ENCODE results near the gene EBF3. TPM values are rescaled to one million over a fixed set of nuclear protein-coding genes. Genes with fewer than 3 reads are reported as not detected.

The EBF3 gene
- total and polyA plus RNA-seq, 2 donors (not counting 3 experiments of a cell fraction or from before 2014, with no cell fraction given), result 0.92 to 2.7 TPM

GRCh38 chr10:129938460-129938859, 25.6 kb downstream of the EBF3 start:
- H3K79me2 ChIP-seq (ENCODE audit: control insufficient read depth, insufficient read depth, low read length), result no peaks in the 10 kb centered on the region
- TF ChIP-seq JUN (IDR thresholded peaks at IDR 0.05; ENCODE audit: borderline replicate concordance, insufficient read depth, insufficient read length, low read depth) (no peak), FOS (IDR thresholded peaks at IDR 0.05; ENCODE audit: borderline replicate concordance, insufficient read depth, low read length) (no peak), MYC (IDR thresholded peaks at IDR 0.05; ENCODE audit: low read depth, low read length) (no peak), EZH2 (IDR thresholded peaks at IDR 0.05; ENCODE audit: borderline replicate concordance, low read depth, low read length, severe bottlenecking) (no peak), GATA2 (IDR thresholded peaks at IDR 0.05; ENCODE audit: insufficient read depth, insufficient read length, low read depth, low read length) (no peak), CTCF (IDR thresholded peaks at IDR 0.05; ENCODE audit: extremely low read depth in 1 of 2, insufficient read depth in 1 of 2, low read depth in 1 of 2, low read length in 2 of 2) (no peak)
- FAIRE-seq, result no peak

GRCh38 chr10:129937351-129937751, 26.7 kb downstream of the EBF3 start:
- no peaks in the 10 kb centered on the region for H3K36me3 ChIP-seq (ENCODE audit: control insufficient read depth in 2 of 2, extremely low read depth in 1 of 2, insufficient read depth in 2 of 2, low read length in 2 of 2)
- no peak overlapping the region for H3K4me3 ChIP-seq (replicated peaks in 1 of 3; ENCODE audit: insufficient read depth in 1 of 3, low read depth in 1 of 3, low read length in 3 of 3)
- no peaks in the 10 kb centered on the region for H3K9me1 ChIP-seq (replicated peaks; ENCODE audit: control insufficient read depth, extremely low read depth, insufficient read depth, low read length)
- no peaks in the 10 kb centered on the region for H4K20me1 ChIP-seq (replicated peaks; ENCODE audit: control insufficient read depth, extremely low read depth, insufficient read depth, low read length)
- BruUV-seq (replicated peaks), result no TSS peak
- no peak overlapping the region for H2AFZ ChIP-seq (ENCODE audit: low read depth, low read length)
- H3K79me2 ChIP-seq (ENCODE audit: control insufficient read depth, insufficient read depth, low read length), result no peaks in the 10 kb centered on the region
- H3K9ac ChIP-seq (replicated peaks; ENCODE audit: extremely low read depth, insufficient read depth, low read length), result no peak overlapping the region
- FAIRE-seq (no peak), DNase-seq (ENCODE audit: low read depth, low spot score) (no peak)
- POLR2A ChIA-PET, result no interaction called here
- H3K4me2 ChIP-seq (ENCODE audit: insufficient read depth, low read length), result no peak overlapping the region
- no peak for TF ChIP-seq FOS (IDR thresholded peaks at IDR 0.05; ENCODE audit: borderline replicate concordance, insufficient read depth, low read length)
- TF ChIP-seq MAX (IDR thresholded peaks at IDR 0.05; ENCODE audit: insufficient read depth, insufficient read length), result no peak
- TF ChIP-seq POLR2AphosphoS5 (IDR thresholded peaks at IDR 0.05; ENCODE audit: insufficient read depth, low read depth, low read length), result no peak
- no peak for TF ChIP-seq CTCF (IDR thresholded peaks at IDR 0.05; ENCODE audit: extremely low read depth in 1 of 2, insufficient read depth in 1 of 2, low read depth in 1 of 2, low read length in 2 of 2)
- TF ChIP-seq JUN (IDR thresholded peaks at IDR 0.05; ENCODE audit: borderline replicate concordance, insufficient read depth, insufficient read length, low read depth), result no peak
- TF ChIP-seq POLR2A (IDR thresholded peaks at IDR 0.05; ENCODE audit: low read depth, low read length), result no peak
- no peak for TF ChIP-seq GATA2 (IDR thresholded peaks at IDR 0.05; ENCODE audit: insufficient read depth, insufficient read length, low read depth, low read length)
- no peak for TF ChIP-seq MYC (IDR thresholded peaks at IDR 0.05; ENCODE audit: low read depth, low read length)
- no peak for TF ChIP-seq EZH2 (IDR thresholded peaks at IDR 0.05; ENCODE audit: borderline replicate concordance, low read depth, low read length, severe bottlenecking)
- no peaks in the 10 kb centered on the region for H3K9me3 ChIP-seq (replicated peaks; ENCODE audit: control insufficient read depth, insufficient read depth, low read length)
- dilution Hi-C loops (cut with MboI; ENCODE audit: extremely low pct_ligation_motif_present, low sequenced_read_pairs), result no loop called here
- intact Hi-C loops (cut with micrococcal nuclease), result no loop called here
- no peak overlapping the region for H3K27ac ChIP-seq (ENCODE audit: insufficient read depth, low read depth, low read length)
- CTCF ChIA-PET, result no interaction called here
- no peaks in the 10 kb centered on the region for H3K4me1 ChIP-seq (ENCODE audit: control insufficient read depth, extremely low read depth, insufficient read depth, low read length)
- H3K27me3 ChIP-seq (ENCODE audit: control insufficient read depth in 2 of 2, insufficient read depth in 2 of 2, low read length in 2 of 2), result no peaks in the 10 kb centered on the region

More at GRCh38 chr10:129938460-129938859, 25.6 kb downstream of the EBF3 start:
- Histone ChIP-seq H4K20me1 (replicated peaks; ENCODE audit: control insufficient read depth, extremely low read depth, insufficient read depth, low read length) (no peaks in the 10 kb centered on the region), H3K9me1 (replicated peaks; ENCODE audit: control insufficient read depth, extremely low read depth, insufficient read depth, low read length) (no peaks in the 10 kb centered on the region), H3K9me3 (replicated peaks; ENCODE audit: control insufficient read depth, insufficient read depth, low read length) (no peaks in the 10 kb centered on the region), H3K36me3 (ENCODE audit: control insufficient read depth in 2 of 2, extremely low read depth in 1 of 2, insufficient read depth in 2 of 2, low read length in 2 of 2) (no peaks in the 10 kb centered on the region), H3K4me3 (replicated peaks in 1 of 3; ENCODE audit: insufficient read depth in 1 of 3, low read depth in 1 of 3, low read length in 3 of 3) (no peak overlapping the region), H3K4me2 (ENCODE audit: insufficient read depth, low read length) (no peak overlapping the region), H3K4me1 (ENCODE audit: control insufficient read depth, extremely low read depth, insufficient read depth, low read length) (no peaks in the 10 kb centered on the region), H2AFZ (ENCODE audit: low read depth, low read length) (no peak overlapping the region), H3K27ac (ENCODE audit: insufficient read depth, low read depth, low read length) (no peak overlapping the region), H3K9ac (replicated peaks; ENCODE audit: extremely low read depth, insufficient read depth, low read length) (no peak overlapping the region), H3K27me3 (ENCODE audit: control insufficient read depth in 2 of 2, insufficient read depth in 2 of 2, low read length in 2 of 2) (no peaks in the 10 kb centered on the region)
- no TSS peak for BruUV-seq (replicated peaks)
- intact Hi-C loops (cut with micrococcal nuclease) (no loop called here), dilution Hi-C loops (cut with MboI; ENCODE audit: extremely low pct_ligation_motif_present, low sequenced_read_pairs) (no loop called here)
- CTCF ChIA-PET, result no interaction called here
- DNase-seq (ENCODE audit: low read depth, low spot score), result no peak
- POLR2A ChIA-PET, result no interaction called here
